Tibial nerve (tissue), 4 donors: ENCODE data around the gene GSC2. TPM values are rescaled to one million over a fixed set of nuclear protein-coding genes. Genes with fewer than 3 reads are reported as not detected.

ENCODE experiments used
- DNase-seq, 2 donors: peaks; one replicate each; pipeline ENCODE4 v3.0.0-alpha.2; 2019; ENCODE audit warnings: low spot score in 2 of 2
- H3K27ac ChIP-seq, 4 donors: fragments of 200-600 bp; sonication (generic) in 3 of 4; one replicate each; pipeline ENCODE4 v1.5.1; 2017 to 2019; ENCODE audit warnings: mild to moderate bottlenecking in 1 of 4
- H3K27me3 ChIP-seq, 2 donors: fragments of 200-600 bp; sonication (generic) in 1 of 2; one replicate each; pipeline versions ENCODE4 v1.5.1 to v1.6.0; 2017 to 2019
- H3K36me3 ChIP-seq, 3 donors: fragments of 200-600 bp; sonication (generic); one replicate each; pipeline ENCODE4 v1.5.1; 2018 to 2019
- H3K4me1 ChIP-seq, 4 donors: fragments of 200-600 bp; sonication (generic) in 3 of 4; one replicate each; pipeline ENCODE4 v1.5.1; 2017 to 2019
- H3K4me3 ChIP-seq, 4 donors: fragments of 200-600 bp; sonication (generic) in 3 of 4; one replicate each; pipeline ENCODE4 v1.5.1; 2017 to 2019; ENCODE audit warnings: mild to moderate bottlenecking in 1 of 4, moderate library complexity in 1 of 4
- H3K9me3 ChIP-seq, 4 donors: fragments of 200-600 bp; sonication (generic) in 3 of 4; one replicate each; pipeline ENCODE4 v1.5.1; 2017 to 2019
- EP300 ChIP-seq, 2 donors: sonication (generic); formaldehyde crosslinking; IDR thresholded peaks; one replicate each; pipeline ENCODE4 v1.6.1; 2017; ENCODE audit warnings: antibody characterized with exemption in 2 of 2, mild to moderate bottlenecking in 1 of 2
- POLR2A ChIP-seq, 2 donors: fragments of 450-650 bp; IDR thresholded peaks; one replicate each; pipeline ENCODE4 v1.6.1; 2017; ENCODE audit warnings: antibody characterized with exemption in 2 of 2, mild to moderate bottlenecking in 2 of 2, moderate library complexity in 2 of 2
- WGBS, 2 donors: methylation state at CpG; one replicate each; pipeline ENCODE4 v1.1.5; 2018; 5-methylcytosine and 5-hydroxymethylcytosine counted together
- total RNA-seq, 4 donors: library from RNA; depleted of rRNA; stranded (reverse); fragments of >200 nt; gene quantifications; one replicate each; pipeline ENCODE4 v1.1.0, GENCODE V29; 2016
- TF ChIP-seq, protein P1 (sequence below), 5 experiments: fragments of 200-600 bp in 3 of 5; fragments of 450-650 bp in 2 of 5; sonication (generic) in 3 of 5; IDR thresholded peaks; one replicate each; pipeline ENCODE4 v1.5.1; 2016 to 2019; ENCODE audit warnings: antibody characterized with exemption in 5 of 5, mild to moderate bottlenecking in 3 of 5, moderate library complexity in 2 of 5

GSC2 gene
- total RNA-seq, 4 donors from 2014 or later: not detected

DNA sequence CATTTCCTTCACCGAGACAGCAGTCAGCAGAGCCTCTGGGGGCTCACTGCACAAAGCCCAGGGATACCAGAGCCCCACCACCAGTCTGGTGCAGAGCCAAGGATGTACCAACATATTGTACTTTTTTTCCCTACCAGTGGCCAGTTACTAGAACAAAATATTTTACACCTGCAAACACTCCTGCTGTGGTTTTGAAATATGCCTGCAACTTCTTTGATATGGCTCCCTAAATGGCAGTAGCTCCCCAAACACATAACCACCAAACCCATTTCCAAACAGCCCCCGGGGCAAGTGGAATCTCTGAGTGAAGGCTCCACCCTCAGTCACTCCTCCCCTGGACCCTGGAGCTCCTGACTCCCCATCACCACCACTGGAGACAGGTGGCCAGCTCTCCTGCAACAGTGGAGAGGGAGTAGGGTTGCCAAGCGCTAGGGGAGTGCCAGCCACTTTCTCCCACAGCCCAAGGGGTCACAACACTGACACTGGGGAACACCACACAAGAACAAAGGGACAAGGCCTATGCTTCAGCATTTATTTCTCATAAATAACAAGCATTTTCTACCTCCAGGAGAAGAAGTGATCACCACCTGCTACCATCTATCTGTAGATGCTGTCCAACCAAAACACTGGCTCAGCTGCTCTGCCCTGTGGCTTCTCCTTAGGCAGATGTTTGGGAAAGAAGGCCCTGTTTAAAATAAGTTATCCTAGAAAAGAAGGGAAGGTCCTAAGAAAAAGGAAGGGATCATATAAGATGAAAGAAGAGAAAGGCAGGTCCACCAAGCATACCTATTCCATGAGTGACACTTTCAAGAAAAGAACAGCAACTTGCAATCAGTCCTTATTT, 43.0 kb downstream of the GSC2 start:
- Histone ChIP-seq H3K9me3 (no peaks in the 10 kb centered on the region), H3K4me1 (peaks cover 0 to 67% (median 34%) of the 10 kb centered on the region in 4 donors), H3K4me3 (no peak overlapping the region), H3K27me3 (no peaks in the 10 kb centered on the region), H3K36me3 (no peaks in the 10 kb centered on the region), H3K27ac (no peak overlapping the region)
- TF ChIP-seq EP300 (IDR thresholded peaks at IDR 0.05) (no peak), POLR2A (IDR thresholded peaks at IDR 0.05) (no peak)
- TF ChIP-seq, protein P1, sequence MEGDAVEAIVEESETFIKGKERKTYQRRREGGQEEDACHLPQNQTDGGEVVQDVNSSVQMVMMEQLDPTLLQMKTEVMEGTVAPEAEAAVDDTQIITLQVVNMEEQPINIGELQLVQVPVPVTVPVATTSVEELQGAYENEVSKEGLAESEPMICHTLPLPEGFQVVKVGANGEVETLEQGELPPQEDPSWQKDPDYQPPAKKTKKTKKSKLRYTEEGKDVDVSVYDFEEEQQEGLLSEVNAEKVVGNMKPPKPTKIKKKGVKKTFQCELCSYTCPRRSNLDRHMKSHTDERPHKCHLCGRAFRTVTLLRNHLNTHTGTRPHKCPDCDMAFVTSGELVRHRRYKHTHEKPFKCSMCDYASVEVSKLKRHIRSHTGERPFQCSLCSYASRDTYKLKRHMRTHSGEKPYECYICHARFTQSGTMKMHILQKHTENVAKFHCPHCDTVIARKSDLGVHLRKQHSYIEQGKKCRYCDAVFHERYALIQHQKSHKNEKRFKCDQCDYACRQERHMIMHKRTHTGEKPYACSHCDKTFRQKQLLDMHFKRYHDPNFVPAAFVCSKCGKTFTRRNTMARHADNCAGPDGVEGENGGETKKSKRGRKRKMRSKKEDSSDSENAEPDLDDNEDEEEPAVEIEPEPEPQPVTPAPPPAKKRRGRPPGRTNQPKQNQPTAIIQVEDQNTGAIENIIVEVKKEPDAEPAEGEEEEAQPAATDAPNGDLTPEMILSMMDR (IDR thresholded peaks at IDR 0.05): no peak
- DNase-seq: no peak
- WGBS, 2 donors: 40 to 74% methylated on average over 2 to 3 of the region's 3 CpGs

DNA sequence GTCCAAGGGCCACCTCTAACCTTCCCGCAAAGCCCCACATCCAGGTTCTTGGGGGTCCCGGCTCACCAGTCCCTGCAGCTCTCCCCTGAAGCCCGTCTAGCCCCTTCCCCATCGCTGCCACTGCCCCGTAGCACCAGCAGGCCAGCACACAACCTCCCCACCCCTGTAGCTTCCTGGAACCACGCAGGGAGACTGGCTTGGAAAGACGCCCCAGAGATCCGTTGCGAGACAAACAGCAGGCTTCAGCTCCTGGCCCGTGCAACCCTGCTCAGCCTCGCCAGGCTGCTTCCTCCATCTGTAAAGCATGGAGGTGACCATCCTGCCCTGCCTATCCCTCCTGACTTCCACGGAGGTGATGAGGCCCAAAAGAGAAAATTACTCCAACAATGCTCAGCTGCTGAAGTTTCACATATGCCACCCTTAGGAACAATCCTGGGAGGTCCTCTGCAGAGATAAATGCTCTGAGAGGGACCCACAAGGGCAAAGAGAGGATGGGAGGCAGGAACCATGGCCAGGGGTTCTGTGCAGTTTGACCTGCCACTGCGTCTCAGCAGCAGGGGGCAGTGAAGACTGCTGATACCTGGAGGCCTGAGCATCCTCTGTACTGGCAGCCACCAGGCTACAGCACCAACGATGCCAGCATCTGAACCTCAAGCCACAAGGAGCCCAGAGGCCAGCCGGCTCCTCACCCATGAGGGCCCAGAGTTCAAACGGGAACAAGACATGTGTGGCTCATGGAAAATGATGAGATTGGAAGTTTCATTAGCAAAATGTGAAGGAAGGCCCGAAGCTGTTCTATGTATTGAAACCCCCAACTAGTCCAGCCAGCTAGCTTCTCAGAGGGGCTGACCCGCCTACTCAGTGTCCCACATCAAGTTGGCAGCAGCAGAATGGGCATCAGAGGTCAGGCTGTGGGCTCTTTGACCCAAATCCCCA, 44.0 kb downstream of the GSC2 start:
- H3K4me3 ChIP-seq: no peak overlapping the region
- H3K36me3 ChIP-seq: peaks cover 0 to 5% (median 0%) of the 10 kb centered on the region in 3 donors
- no peak overlapping the region for H3K27ac ChIP-seq
- H3K4me1 ChIP-seq: peaks cover 0 to 63% (median 34%) of the 10 kb centered on the region in 4 donors
- no peaks in the 10 kb centered on the region for H3K9me3 ChIP-seq
- DNase-seq: no peak
- 67 to 68% methylated on average over 18 of the region's 18 CpGs for WGBS, 2 donors
- H3K27me3 ChIP-seq: no peaks in the 10 kb centered on the region
- TF ChIP-seq, protein P1 (IDR thresholded peaks at IDR 0.05): no peak
- no peak for TF ChIP-seq POLR2A (IDR thresholded peaks at IDR 0.05)

DNA sequence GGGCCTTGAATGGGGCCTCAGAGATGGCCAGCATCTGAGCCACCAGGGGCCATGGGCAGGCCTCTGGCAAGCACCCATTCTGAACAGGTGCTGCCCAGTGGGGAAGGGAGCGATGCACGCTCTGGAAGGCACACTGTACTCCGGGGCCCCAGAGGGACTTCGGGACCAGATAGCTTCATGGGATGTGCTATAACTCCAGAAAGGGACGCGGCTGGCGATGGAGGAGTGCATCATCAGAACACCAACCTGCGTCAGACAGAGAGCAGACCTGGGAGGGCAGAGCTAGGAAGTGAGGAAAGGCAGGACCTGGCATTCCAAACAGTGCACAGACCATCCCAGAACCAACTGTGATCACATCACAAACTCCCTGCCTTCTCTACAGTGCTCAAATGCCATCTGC, 44.6 kb downstream of the GSC2 start:
- no peak overlapping the region for H3K27ac ChIP-seq
- no peaks in the 10 kb centered on the region for H3K27me3 ChIP-seq
- H3K36me3 ChIP-seq: peaks cover 0 to 9% (median 0%) of the 10 kb centered on the region in 3 donors
- no peak overlapping the region for H3K4me3 ChIP-seq
- H3K4me1 ChIP-seq: peaks cover 0 to 59% (median 33%) of the 10 kb centered on the region in 4 donors
- TF ChIP-seq EP300 (IDR thresholded peaks at IDR 0.05): no peak
- TF ChIP-seq, protein P1 (IDR thresholded peaks at IDR 0.05): no peak
- TF ChIP-seq POLR2A (IDR thresholded peaks at IDR 0.05): no peak
- H3K9me3 ChIP-seq: no peaks in the 10 kb centered on the region
- WGBS, 2 donors: 87 to 93% methylated on average over 8 of the region's 8 CpGs
- DNase-seq: no peak

DNA sequence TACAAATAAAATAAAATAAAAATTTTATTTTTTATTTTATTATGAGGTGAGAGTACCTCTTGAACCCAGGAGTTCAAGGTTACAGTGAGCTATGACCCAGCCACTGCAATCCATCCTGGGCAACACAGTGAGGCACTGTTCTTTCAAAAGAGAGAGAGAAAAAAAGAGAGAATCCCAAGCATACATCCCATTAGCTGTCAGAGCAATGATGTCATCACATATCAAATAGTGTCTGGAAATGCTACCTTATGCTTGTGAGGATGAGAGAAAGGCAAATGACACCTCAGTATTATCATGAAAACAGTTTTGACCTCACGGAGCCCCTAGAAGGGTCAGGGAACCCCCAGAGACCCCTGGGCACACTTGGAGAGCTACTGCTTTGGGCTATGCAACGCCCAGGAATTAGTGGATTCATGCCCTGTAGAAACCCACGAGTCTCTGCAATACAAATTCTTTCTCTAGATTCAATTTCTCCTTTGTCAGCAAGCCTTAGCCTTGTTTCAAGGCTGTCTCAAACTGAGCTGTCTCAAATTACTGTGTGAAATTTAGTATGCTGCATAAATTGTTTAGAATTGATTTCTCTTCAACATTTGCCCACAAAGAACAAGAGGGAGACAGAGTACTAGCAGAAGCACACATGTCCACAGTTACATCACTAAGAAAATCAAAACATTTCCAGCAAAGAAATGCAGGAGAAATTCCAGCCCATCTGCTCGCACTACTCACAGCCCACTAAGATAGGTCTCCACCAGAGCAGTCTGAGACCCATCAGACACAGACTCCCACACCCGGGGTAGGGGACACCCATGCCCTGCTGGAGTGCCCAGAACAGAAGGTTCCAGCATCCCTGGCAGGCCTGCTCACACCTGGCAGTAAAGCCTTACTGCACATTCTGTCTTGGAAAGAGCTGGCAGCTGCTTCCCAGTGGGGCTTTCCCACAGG, 45.9 kb downstream of the GSC2 start:
- DNase-seq: no peak
- no peak overlapping the region for H3K4me3 ChIP-seq
- H3K27ac ChIP-seq: no peak overlapping the region
- peaks cover 0 to 46% (median 20%) of the 10 kb centered on the region in 4 donors for H3K4me1 ChIP-seq
- TF ChIP-seq EP300 (IDR thresholded peaks at IDR 0.05) (no peak), POLR2A (IDR thresholded peaks at IDR 0.05) (no peak)
- TF ChIP-seq, protein P1 (IDR thresholded peaks at IDR 0.05): no peak
- H3K36me3 ChIP-seq: peaks cover 0 to 9% (median 0%) of the 10 kb centered on the region in 3 donors
- no peaks in the 10 kb centered on the region for H3K27me3 ChIP-seq
- WGBS, 2 donors: 38 to 47% methylated on average over 5 of the region's 5 CpGs
- H3K9me3 ChIP-seq: no peaks in the 10 kb centered on the region
